Prostate gland (tissue), 2 donors: ENCODE data around the gene STUM. TPM values are rescaled to one million over a fixed set of nuclear protein-coding genes. Genes with fewer than 3 reads are reported as not detected.

Source experiments
- DNase-seq: peaks from one replicate; pipeline ENCODE4 v3.0.0-alpha.2; 2019; ENCODE audit warnings: low spot score
- H3K27ac ChIP-seq, 2 donors: fragments of 200-600 bp; sonication (generic); 2 replicates each; pipeline ENCODE4 v1.5.1; 2017 to 2019
- H3K27me3 ChIP-seq: fragments of 200-600 bp; sonication (generic); replicated peaks from 2 replicates; pipeline ENCODE4 v1.5.1; 2019; ENCODE audit not compliant: insufficient read depth
- H3K36me3 ChIP-seq, 2 donors: fragments of 200-600 bp; sonication (generic); 1 replicate in 1 of 2; 2 replicates in 1 of 2; pipeline versions ENCODE4 v1.5.1 to v1.8.1; 2017 to 2019
- H3K4me1 ChIP-seq: fragments of 200-600 bp; sonication (generic); replicated peaks from 2 replicates; pipeline ENCODE4 v1.5.1; 2019
- H3K4me3 ChIP-seq, 2 donors: fragments of 200-600 bp; sonication (generic); 2 replicates each; pipeline ENCODE4 v1.5.1; 2017 to 2019
- H3K9me3 ChIP-seq: fragments of 200-600 bp; sonication (generic); 2 replicates; pipeline ENCODE4 v1.5.1; 2017
- POLR2A ChIP-seq: fragments of 450-650 bp; IDR thresholded peaks from one replicate; pipeline ENCODE4 v1.6.1; 2016; ENCODE audit warnings: antibody characterized with exemption, mild to moderate bottlenecking
- POLR2AphosphoS5 ChIP-seq: sonication (generic); formaldehyde crosslinking; IDR thresholded peaks from one replicate; pipeline ENCODE4 v1.6.1; 2017; ENCODE audit warnings: antibody characterized with exemption
- WGBS: methylation state at CpG from one replicate; pipeline ENCODE4 v1.1.5; 2018; 5-methylcytosine and 5-hydroxymethylcytosine counted together
- intact Hi-C: fragments of 100-400 bp; cut with DNase I; formaldehyde crosslinking; loops from one replicate; pipeline ENCODE4 v1.14.2; 2022
- total RNA-seq, 2 donors: library from RNA; depleted of rRNA; stranded (reverse); fragments of >200 nt; gene quantifications; one replicate each; pipeline ENCODE4 v1.1.0, GENCODE V29; 2016
- TF ChIP-seq, protein P1 (sequence below), 4 experiments: fragments of 200-600 bp in 2 of 4; fragments of 450-650 bp in 2 of 4; sonication (generic) in 2 of 4; IDR thresholded peaks; 1 replicate in 3 of 4; 2 replicates in 1 of 4; pipeline ENCODE4 v1.5.1; 2016 to 2019; ENCODE audit warnings: antibody characterized with exemption in 4 of 4, mild to moderate bottlenecking in 2 of 4, moderate library complexity in 2 of 4

STUM gene
- total RNA-seq, 2 donors from 2014 or later: 1.9 to 4.3 TPM

DNA sequence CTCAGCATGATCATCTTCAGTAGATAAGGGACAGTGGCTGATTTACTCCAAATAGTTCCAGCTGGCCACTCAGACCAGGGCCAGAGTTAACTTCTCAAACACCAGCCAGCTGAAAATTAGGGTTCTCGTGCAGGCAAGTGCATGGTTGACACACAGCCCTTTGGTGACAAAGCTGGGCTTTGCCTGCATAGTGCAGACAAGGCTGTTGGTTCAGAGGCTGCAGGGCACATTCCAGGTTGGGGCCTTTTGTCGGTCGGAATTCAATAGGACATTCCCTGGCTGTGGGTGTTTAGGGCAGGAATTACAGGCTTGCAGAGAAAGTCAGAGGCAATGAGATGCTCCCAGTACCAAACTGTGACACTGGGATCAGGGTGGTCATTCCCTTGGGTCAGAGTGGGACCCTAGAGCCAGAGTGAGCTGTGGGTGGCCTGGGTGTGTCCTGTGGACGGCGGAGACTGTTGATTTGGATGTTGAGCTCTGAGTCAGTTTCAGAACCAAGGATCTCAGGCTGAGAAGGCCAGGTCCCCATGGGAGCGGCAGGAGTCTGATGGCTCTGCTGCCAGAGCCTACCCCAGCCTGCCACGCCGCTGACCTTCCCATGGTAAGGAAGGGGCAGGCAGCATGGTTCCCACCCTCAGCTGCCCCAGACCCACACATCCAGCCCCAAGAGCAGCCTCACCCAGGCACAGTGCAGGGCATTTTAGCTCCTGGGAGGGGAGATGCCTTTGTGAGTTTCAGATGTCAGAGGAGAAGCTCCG, 56.2 kb downstream of the STUM start:
- H3K9me3 ChIP-seq: no peaks in the 10 kb centered on the region
- no peaks in the 10 kb centered on the region for H3K36me3 ChIP-seq
- H3K4me3 ChIP-seq: no peak overlapping the region
- intact Hi-C loops: loop anchor here (10.0 kb wide), 1 partner anchor 180 kb away; no protein-coding TSS in a partner anchor
- peaks cover 4% of the 10 kb centered on the region for H3K4me1 ChIP-seq
- no peaks in the 10 kb centered on the region for H3K27me3 ChIP-seq
- DNase-seq: no peak
- no peak overlapping the region for H3K27ac ChIP-seq
- TF ChIP-seq, protein P1, sequence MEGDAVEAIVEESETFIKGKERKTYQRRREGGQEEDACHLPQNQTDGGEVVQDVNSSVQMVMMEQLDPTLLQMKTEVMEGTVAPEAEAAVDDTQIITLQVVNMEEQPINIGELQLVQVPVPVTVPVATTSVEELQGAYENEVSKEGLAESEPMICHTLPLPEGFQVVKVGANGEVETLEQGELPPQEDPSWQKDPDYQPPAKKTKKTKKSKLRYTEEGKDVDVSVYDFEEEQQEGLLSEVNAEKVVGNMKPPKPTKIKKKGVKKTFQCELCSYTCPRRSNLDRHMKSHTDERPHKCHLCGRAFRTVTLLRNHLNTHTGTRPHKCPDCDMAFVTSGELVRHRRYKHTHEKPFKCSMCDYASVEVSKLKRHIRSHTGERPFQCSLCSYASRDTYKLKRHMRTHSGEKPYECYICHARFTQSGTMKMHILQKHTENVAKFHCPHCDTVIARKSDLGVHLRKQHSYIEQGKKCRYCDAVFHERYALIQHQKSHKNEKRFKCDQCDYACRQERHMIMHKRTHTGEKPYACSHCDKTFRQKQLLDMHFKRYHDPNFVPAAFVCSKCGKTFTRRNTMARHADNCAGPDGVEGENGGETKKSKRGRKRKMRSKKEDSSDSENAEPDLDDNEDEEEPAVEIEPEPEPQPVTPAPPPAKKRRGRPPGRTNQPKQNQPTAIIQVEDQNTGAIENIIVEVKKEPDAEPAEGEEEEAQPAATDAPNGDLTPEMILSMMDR (IDR thresholded peaks at IDR 0.05): no peak
- TF ChIP-seq POLR2A: no peak
- no peak for TF ChIP-seq POLR2AphosphoS5
- WGBS: 80% methylated on average over 9 of the region's 9 CpGs

DNA sequence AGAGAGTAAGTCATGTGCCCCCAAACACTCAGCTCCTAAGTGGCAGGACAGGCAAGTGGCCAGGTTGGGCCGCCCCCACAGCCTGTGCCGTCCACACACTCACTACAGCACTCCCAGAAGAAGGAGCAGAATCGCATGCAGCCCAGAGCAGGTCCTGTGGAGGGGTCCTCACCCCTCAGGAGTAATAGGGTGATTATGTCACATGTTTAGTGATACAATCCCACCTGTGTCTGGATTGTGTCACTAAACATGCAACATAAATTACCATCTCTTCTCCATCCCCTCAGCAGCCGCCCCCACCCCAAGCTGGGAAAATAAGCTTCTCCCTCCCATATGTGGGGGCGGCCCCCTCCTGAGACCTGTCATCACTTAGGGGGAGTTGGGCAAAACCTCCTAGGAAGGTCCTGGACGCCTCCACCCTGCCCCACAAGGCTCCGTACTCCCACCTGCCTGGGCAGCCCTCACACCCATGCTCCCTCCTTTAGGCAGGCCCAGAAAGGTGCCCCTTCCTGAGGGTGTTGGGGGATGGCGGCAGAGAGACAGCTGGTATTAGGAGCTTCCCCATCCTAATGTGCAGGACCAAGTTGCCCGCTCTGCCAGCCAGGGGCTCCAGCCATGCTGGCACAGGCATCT, 56.9 kb downstream of the STUM start:
- DNase-seq: no peak
- peaks cover 4% of the 10 kb centered on the region for H3K4me1 ChIP-seq
- intact Hi-C loops: loop anchor here (10.0 kb wide), 1 partner anchor 181 kb away; no protein-coding TSS in a partner anchor
- no peaks in the 10 kb centered on the region for H3K36me3 ChIP-seq
- 89% methylated on average over 7 of the region's 9 CpGs for WGBS
- no peak overlapping the region for H3K4me3 ChIP-seq
- no peaks in the 10 kb centered on the region for H3K9me3 ChIP-seq
- H3K27me3 ChIP-seq: no peaks in the 10 kb centered on the region
- TF ChIP-seq POLR2A: no peak
- TF ChIP-seq, protein P1 (IDR thresholded peaks at IDR 0.05): no peak
- H3K27ac ChIP-seq: no peak overlapping the region

GRCh38 chr1:226606311-226607267, 58.0 kb downstream of the STUM start:
- intact Hi-C loops: loop anchor here (10.0 kb wide), 1 partner anchor 182 kb away; no protein-coding TSS in a partner anchor
- DNase-seq: no peak
- WGBS: 88% methylated on average over 10 of the region's 11 CpGs
- Histone ChIP-seq H3K27me3 (no peaks in the 10 kb centered on the region), H3K4me1 (peaks cover 4% of the 10 kb centered on the region), H3K4me3 (no peak overlapping the region), H3K27ac (no peak overlapping the region), H3K9me3 (no peaks in the 10 kb centered on the region), H3K36me3 (no peaks in the 10 kb centered on the region)
- TF ChIP-seq POLR2A (no peak), POLR2AphosphoS5 (no peak)
- TF ChIP-seq, protein P1 (IDR thresholded peaks at IDR 0.05): no peak

DNA sequence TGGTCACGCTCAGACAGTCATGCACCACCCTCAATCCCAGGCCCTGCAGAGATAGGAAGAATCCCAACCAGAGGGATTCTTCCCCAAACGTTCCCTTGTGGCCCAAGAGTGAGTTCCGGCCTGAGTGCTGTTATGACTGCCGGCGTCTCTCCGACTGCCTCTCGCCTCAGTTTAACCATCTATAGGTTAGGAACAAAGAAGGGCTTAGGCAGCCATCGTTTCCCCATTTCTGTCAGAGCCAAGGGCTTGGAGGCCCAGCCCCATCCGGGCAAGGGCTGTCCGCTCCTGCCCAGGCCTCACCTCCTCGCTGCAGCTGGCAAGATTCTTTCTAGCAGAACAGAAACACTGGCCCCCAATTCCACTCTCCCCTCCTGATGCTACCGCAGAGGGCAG, 58.7 kb downstream of the STUM start:
- WGBS: 93% methylated on average over 12 of the region's 12 CpGs
- no peaks in the 10 kb centered on the region for H3K27me3 ChIP-seq
- TF ChIP-seq POLR2A (no peak), POLR2AphosphoS5 (no peak)
- no peak for DNase-seq
- intact Hi-C loops: loop anchor here (10.0 kb wide), 1 partner anchor 182 kb away; no protein-coding TSS in a partner anchor
- no peaks in the 10 kb centered on the region for H3K9me3 ChIP-seq
- H3K4me1 ChIP-seq: peaks cover 3% of the 10 kb centered on the region
- no peak overlapping the region for H3K27ac ChIP-seq
- no peak overlapping the region for H3K4me3 ChIP-seq
- H3K36me3 ChIP-seq: no peaks in the 10 kb centered on the region

GRCh38 chr1:226607821-226608220, 59.3 kb downstream of the STUM start:
- WGBS: 83% methylated on average over 1 of the region's 1 CpG
- H3K4me3 ChIP-seq: no peak overlapping the region
- no peak for DNase-seq
- no peak overlapping the region for H3K27ac ChIP-seq
- TF ChIP-seq POLR2AphosphoS5 (no peak), POLR2A (no peak)
- TF ChIP-seq, protein P1 (IDR thresholded peaks at IDR 0.05): no peak
- H3K9me3 ChIP-seq: no peaks in the 10 kb centered on the region
- H3K27me3 ChIP-seq: no peaks in the 10 kb centered on the region
- no peaks in the 10 kb centered on the region for H3K36me3 ChIP-seq
- intact Hi-C loops: loop anchor here (2.0 to 10.0 kb wide), 2 partner anchors 61 to 183 kb away; no protein-coding TSS in a partner anchor
- H3K4me1 ChIP-seq: no peaks in the 10 kb centered on the region
